Amniotic stem cell (primary cell): ENCODE measurements around the gene USP37.

ENCODE experiments used
- DNase-seq: peaks from one replicate; lab custom pipeline; 2025; lab: John Stamatoyannopoulos, UW

USP37 gene

GRCh38 chr2:218477247-218477646, 90.9 kb downstream of the USP37 start:
- no peak for DNase-seq

GRCh38 chr2:218476676-218477075, 91.5 kb downstream of the USP37 start:
- DNase-seq, result no peak

GRCh38 chr2:218474527-218474926, 93.6 kb downstream of the USP37 start:
- no peak for DNase-seq

- no peak for DNase-seq
Observed at GRCh38 chr2:218472988-218473387, 95.2 kb downstream of the USP37 start.

- DNase-seq, result no peak
Observed at GRCh38 chr2:218471982-218472381, 96.2 kb downstream of the USP37 start.

- DNase-seq, result no peak
Observed at GRCh38 chr2:218471036-218471435, 97.1 kb downstream of the USP37 start.

- no peak for DNase-seq
Observed at GRCh38 chr2:218470448-218470847, 97.7 kb downstream of the USP37 start.

- peak; percentile 9 for DNase-seq
Observed at GRCh38 chr2:218465987-218466633, 102.0 kb downstream of the USP37 start.

GRCh38 chr2:218458598-218458997, 109.6 kb downstream of the USP37 start:
- DNase-seq, result no peak

GRCh38 chr2:218456849-218457248, 111.3 kb downstream of the USP37 start:
- DNase-seq, result no peak

- no peak for DNase-seq
Observed at GRCh38 chr2:218452079-218452478, 116.1 kb downstream of the USP37 start.

- no peak for DNase-seq
Observed at GRCh38 chr2:218448934-218449333, 119.2 kb downstream of the USP37 start.

GRCh38 chr2:218447072-218447471, 121.1 kb downstream of the USP37 start:
- no peak for DNase-seq

- no peak for DNase-seq
Observed at GRCh38 chr2:218446547-218446946, 121.6 kb downstream of the USP37 start.

- DNase-seq, result no peak
Observed at GRCh38 chr2:218445602-218446001, 122.5 kb downstream of the USP37 start.

GRCh38 chr2:218444692-218445357, 123.3 kb downstream of the USP37 start:
- DNase-seq, result no peak

GRCh38 chr2:218438596-218438995, 129.6 kb downstream of the USP37 start:
- DNase-seq, result no peak

GRCh38 chr2:218437969-218438368, 130.2 kb downstream of the USP37 start:
- no peak for DNase-seq

GRCh38 chr2:218436992-218437391, 131.2 kb downstream of the USP37 start:
- DNase-seq, result no peak

- DNase-seq, result no peak
Observed at GRCh38 chr2:218435003-218435982, 132.9 kb downstream of the USP37 start.

- no peak for DNase-seq
Observed at GRCh38 chr2:218434456-218434855, 133.7 kb downstream of the USP37 start.

GRCh38 chr2:218432676-218433365, 135.3 kb downstream of the USP37 start:
- no peak for DNase-seq
